Epithelial cell of proximal tubule (primary cell): ENCODE data around the gene LSAMP. TPM values are rescaled to one million over a fixed set of nuclear protein-coding genes. Genes with fewer than 3 reads are reported as not detected.
"Not testable (repeated sequence)": the region's sequence is repeated elsewhere in the genome, so short reads cannot be mapped to it uniquely, and the experiment has no call there.

Source experiments
- DNase-seq: peaks from one replicate; pipeline ENCODE4 v3.0.0-alpha.2; 2011; ENCODE audit warnings: low read depth
- H3K4me3 ChIP-seq: 2 replicates; pipeline ENCODE4 v1.5.1; 2011; ENCODE audit warnings: low read depth, mild to moderate bottlenecking, low read length
- CTCF ChIP-seq: conservative IDR thresholded peaks from 2 replicates; pipeline ENCODE4 v1.5.1; 2012; ENCODE audit warnings: low read depth, mild to moderate bottlenecking, low read length
- total RNA-seq: library from RNA; depleted of rRNA; stranded (reverse); fragments of >200 nt; gene quantifications from 2 replicates; pipeline ENCODE4 v1.2.3, GENCODE V29; 2015

LSAMP gene
- total RNA-seq, 1 donor from 2014 or later: 5.1 TPM

GRCh38 chr3:115857518-115858136 lies 587.7 kb downstream of the LSAMP start:
- no peak overlapping the region for H3K4me3 ChIP-seq
- no peak for TF ChIP-seq CTCF
- no peak for DNase-seq

GRCh38 chr3:115855911-115856310 lies 589.4 kb downstream of the LSAMP start:
- TF ChIP-seq CTCF: no peak
- H3K4me3 ChIP-seq: no peak overlapping the region
- no peak for DNase-seq

- no peak for TF ChIP-seq CTCF
Measured at GRCh38 chr3:115853104-115853503, 592.2 kb downstream of the LSAMP start.

GRCh38 chr3:115852278-115852677 lies 593.0 kb downstream of the LSAMP start:
- TF ChIP-seq CTCF: no peak
- no peak for DNase-seq
- no peak overlapping the region for H3K4me3 ChIP-seq

More at GRCh38 chr3:115853104-115853503, 592.2 kb downstream of the LSAMP start:
- no peak overlapping the region for H3K4me3 ChIP-seq
- no peak for DNase-seq

DNA sequence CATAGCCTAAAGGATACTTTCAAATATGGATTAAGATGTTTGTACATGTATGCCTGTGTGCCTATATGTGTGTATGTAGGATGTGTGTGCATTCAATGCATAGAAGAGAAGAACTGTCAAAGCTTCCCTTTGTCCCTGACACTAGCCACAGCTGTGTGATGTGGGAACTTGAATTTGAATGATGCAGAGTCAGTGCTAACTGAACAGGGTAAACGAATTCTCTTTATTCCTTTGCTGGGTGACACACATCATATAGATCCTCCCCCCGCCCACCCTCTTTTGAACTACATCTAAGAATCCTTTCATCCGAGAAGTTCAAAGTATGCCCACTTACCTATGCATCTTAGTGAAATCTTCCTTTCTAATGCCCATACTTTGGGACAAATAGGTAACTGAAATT lies 593.7 kb downstream of the LSAMP start:
- no peak for DNase-seq
- no peak overlapping the region for H3K4me3 ChIP-seq
- no peak for TF ChIP-seq CTCF

DNA sequence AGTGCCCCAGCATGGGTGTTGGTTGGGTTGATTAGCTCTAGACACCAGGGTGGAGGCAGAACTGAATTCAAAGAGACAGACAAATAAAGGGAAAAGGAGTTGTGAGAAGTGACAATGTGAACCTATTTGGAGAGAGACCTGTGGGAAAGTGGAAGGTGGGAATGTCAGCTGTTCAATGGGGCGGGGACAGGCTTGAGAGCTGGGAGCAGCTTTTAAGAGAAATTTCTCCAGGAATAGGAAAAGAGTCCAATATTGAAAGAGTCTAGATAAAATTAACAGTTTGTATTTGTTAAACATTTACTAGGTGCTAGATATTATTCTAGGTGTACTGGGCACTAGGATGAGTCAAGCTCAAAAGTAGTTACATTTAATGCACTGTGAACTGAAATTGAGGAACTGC lies 596.6 kb downstream of the LSAMP start:
- DNase-seq: no peak
- no peak for TF ChIP-seq CTCF
- H3K4me3 ChIP-seq: no peak overlapping the region

GRCh38 chr3:115845986-115846385 lies 599.3 kb downstream of the LSAMP start:
- DNase-seq: no peak
- no peak for TF ChIP-seq CTCF
- no peak overlapping the region for H3K4me3 ChIP-seq

- H3K4me3 ChIP-seq: not testable (repeated sequence)
Measured at GRCh38 chr3:115844729-115845128, 600.6 kb downstream of the LSAMP start.

More at GRCh38 chr3:115844729-115845128, 600.6 kb downstream of the LSAMP start:
- DNase-seq: not testable (repeated sequence)
